HPDE6-E6E7 (cell line): ENCODE data around the gene ZNHIT2.
"Not testable (repeated sequence)": the region's sequence is repeated elsewhere in the genome, so short reads cannot be mapped to it uniquely, and the experiment has no call there.

ENCODE experiments used
- DNase-seq: peaks from one replicate; pipeline ENCODE4 v3.0.0; 2011; ENCODE audit warnings: missing footprints; ENCODE audit errors: extremely low spot score

Gene ZNHIT2

GRCh38 chr11:65117206-65118096 is at the start of gene ZNHIT2:
Gene ZNHIT2, minus strand, starts transcription at chr11:65117701. Its CDS starts 48 bp downstream, at chr11:65117653.
- DNase-seq: peak; percentile 84

- DNase-seq: no peak
These were observed 49.4 kb upstream of the ZNHIT2 start for GRCh38 chr11:65166893-65167292.

- no peak for DNase-seq
These were observed 48.2 kb upstream of the ZNHIT2 start for GRCh38 chr11:65165410-65166317.

- DNase-seq: no peak
These were observed 46.2 kb upstream of the ZNHIT2 start for GRCh38 chr11:65163684-65164083.

GRCh38 chr11:65160643-65161042 is 43.1 kb upstream of the ZNHIT2 start:
- no peak for DNase-seq

GRCh38 chr11:65159012-65159411 is 41.5 kb upstream of the ZNHIT2 start:
- no peak for DNase-seq

- DNase-seq: no peak
These were observed 39.8 kb upstream of the ZNHIT2 start for GRCh38 chr11:65157336-65157735.

GRCh38 chr11:65156926-65157325 is 39.4 kb upstream of the ZNHIT2 start:
- DNase-seq: no peak

- DNase-seq: no peak
These were observed 38.8 kb upstream of the ZNHIT2 start for GRCh38 chr11:65156256-65156655.

GRCh38 chr11:65152122-65152521 is 34.6 kb upstream of the ZNHIT2 start:
- no peak for DNase-seq

GRCh38 chr11:65151331-65151899 is 33.9 kb upstream of the ZNHIT2 start:
- DNase-seq: no peak

- DNase-seq: peak; percentile 92
These were observed 33.2 kb upstream of the ZNHIT2 start for GRCh38 chr11:65150509-65151299.

GRCh38 chr11:65150131-65150508 is 32.6 kb upstream of the ZNHIT2 start:
- DNase-seq: not testable (repeated sequence)

- DNase-seq: no peak
These were observed 31.2 kb upstream of the ZNHIT2 start for GRCh38 chr11:65148657-65149056.

GRCh38 chr11:65147352-65148075 is 30.0 kb upstream of the ZNHIT2 start:
- DNase-seq: no peak

- no peak for DNase-seq
These were observed 24.5 kb upstream of the ZNHIT2 start for GRCh38 chr11:65141896-65142494.

- DNase-seq: no peak
These were observed 19.1 kb upstream of the ZNHIT2 start for GRCh38 chr11:65136515-65137096.

- DNase-seq: no peak
These were observed 18.2 kb upstream of the ZNHIT2 start for GRCh38 chr11:65135633-65136145.

GRCh38 chr11:65134952-65135632 is 17.6 kb upstream of the ZNHIT2 start:
- DNase-seq: peak; percentile 99
